Keratinocyte (primary cell): ENCODE data around the gene SKAP1. TPM values are rescaled to one million over a fixed set of nuclear protein-coding genes. Genes with fewer than 3 reads are reported as not detected.

ENCODE experiments used
- DNase-seq: peaks from one replicate; pipeline ENCODE4 v3.0.0-alpha.2; 2011; ENCODE audit warnings: low read depth, missing footprints, low spot score
- FAIRE-seq: peaks from 2 replicates; lab custom pipeline; 2011; peaks lifted over from hg19 to GRCh38; lab: Jason Lieb, UNC
- H2AFZ ChIP-seq: 2 replicates; pipeline ENCODE4 v1.6.0; 2012; ENCODE audit warnings: low read length, control low read depth, inconsistent platforms; ENCODE audit not compliant: control insufficient read depth
- H3K27ac ChIP-seq: 2 replicates; pipeline ENCODE4 v1.5.1; 2011; ENCODE audit warnings: low read length; ENCODE audit not compliant: control insufficient read depth, insufficient read depth
- H3K27me3 ChIP-seq: 3 replicates; pipeline ENCODE4 v1.6.0; 2011; ENCODE audit warnings: low read length; ENCODE audit not compliant: control insufficient read depth, insufficient read depth; ENCODE audit errors: extremely low read depth
- H3K36me3 ChIP-seq, 2 experiments: 2 replicates in 1 of 2; 3 replicates in 1 of 2; pipeline ENCODE4 v1.5.1; 2011; ENCODE audit warnings: low read length in 2 of 2, mild to moderate bottlenecking in 1 of 2; ENCODE audit not compliant: control insufficient read depth in 2 of 2, insufficient read depth in 2 of 2; ENCODE audit errors: extremely low read depth in 1 of 2
- H3K4me1 ChIP-seq: 3 replicates; pipeline ENCODE4 v1.5.1; 2011; ENCODE audit warnings: low read length; ENCODE audit not compliant: control insufficient read depth, insufficient read depth; ENCODE audit errors: extremely low read depth
- H3K4me2 ChIP-seq: 3 replicates; pipeline ENCODE4 v1.6.0; 2011; ENCODE audit warnings: low read depth, low read length; ENCODE audit not compliant: control insufficient read depth, insufficient read depth; ENCODE audit errors: extremely low read depth
- H3K4me3 ChIP-seq, 3 experiments: fragments of 200-600 bp in 1 of 3; sonication (generic) in 1 of 3; 2 replicates in 2 of 3; 3 replicates in 1 of 3; pipeline ENCODE4 v1.5.1; 2011 to 2016; ENCODE audit warnings: low read length in 3 of 3, mild to moderate bottlenecking in 3 of 3, control low read depth in 2 of 3, inconsistent platforms in 1 of 3, low read depth in 1 of 3, mixed read lengths in 1 of 3, mixed run types in 1 of 3, moderate library complexity in 1 of 3; ENCODE audit not compliant: control insufficient read depth in 2 of 3, insufficient read depth in 2 of 3; ENCODE audit errors: extremely low read depth in 1 of 3
- H3K79me2 ChIP-seq: 2 replicates; pipeline ENCODE4 v1.6.0; 2012; ENCODE audit warnings: low read length; ENCODE audit not compliant: control insufficient read depth, insufficient read depth
- H3K9ac ChIP-seq: 3 replicates; pipeline ENCODE4 v1.6.0; 2011; ENCODE audit warnings: low read length; ENCODE audit not compliant: control insufficient read depth, insufficient read depth; ENCODE audit errors: extremely low read depth
- H3K9me1 ChIP-seq: 3 replicates; pipeline ENCODE4 v1.6.0; 2011; ENCODE audit warnings: low read length; ENCODE audit not compliant: control insufficient read depth, insufficient read depth; ENCODE audit errors: extremely low read depth
- H3K9me3 ChIP-seq: 2 replicates; pipeline ENCODE4 v1.5.1; 2012; ENCODE audit warnings: low read depth, low read length; ENCODE audit not compliant: control insufficient read depth
- H4K20me1 ChIP-seq: 3 replicates; pipeline ENCODE4 v1.6.0; 2011; ENCODE audit warnings: low read length; ENCODE audit not compliant: control insufficient read depth, insufficient read depth; ENCODE audit errors: extremely low read depth
- EZH2 ChIP-seq: IDR thresholded peaks from one replicate; pipeline ENCODE4 v1.6.1; 2012; ENCODE audit warnings: inconsistent platforms, mild to moderate bottlenecking, low read length, moderate library complexity
- dilution Hi-C: fragments of 300-500 bp; cut with MboI; formaldehyde crosslinking; loops from one replicate; pipeline ENCODE4 v1.7.0; 2020; ENCODE audit warnings: low sequenced_read_pairs; ENCODE audit not compliant: extremely low pct_ligation_motif_present
- polyA plus RNA-seq, 5 experiments: library from polyadenylated mRNA; depleted of rRNA in 3 of 5; stranded (reverse) in 3 of 5; stranded (forward) in 1 of 5; unstranded in 1 of 5; fragments of >200 nt; gene quantifications; 1 replicate in 1 of 5; 2 replicates in 3 of 5; 3 replicates in 1 of 5; pipeline versions ENCODE4 v1.2.1 to v1.2.3, GENCODE V29; 2011 to 2012; ENCODE audit warnings: missing spikeins in 2 of 5, low read depth in 1 of 5, low replicate concordance in 1 of 5
- TF ChIP-seq, protein P1 (sequence below), 3 experiments: IDR thresholded peaks in 1 of 3; conservative IDR thresholded peaks in 1 of 3; optimal IDR thresholded peaks in 1 of 3; 2 replicates in 2 of 3; 3 replicates in 1 of 3; pipeline versions ENCODE3 to v1.5.1; 2011; ENCODE audit warnings: low read length in 3 of 3, mild to moderate bottlenecking in 3 of 3, moderate library complexity in 2 of 3, control low read depth in 1 of 3, inconsistent platforms in 1 of 3; ENCODE audit not compliant: insufficient read depth in 2 of 3; ENCODE audit errors: extremely low read depth in 1 of 3

SKAP1 gene
- polyA plus RNA-seq, 1 donor (not counting 4 experiments of a cell fraction or from before 2014, with no cell fraction given), result not detected

DNA sequence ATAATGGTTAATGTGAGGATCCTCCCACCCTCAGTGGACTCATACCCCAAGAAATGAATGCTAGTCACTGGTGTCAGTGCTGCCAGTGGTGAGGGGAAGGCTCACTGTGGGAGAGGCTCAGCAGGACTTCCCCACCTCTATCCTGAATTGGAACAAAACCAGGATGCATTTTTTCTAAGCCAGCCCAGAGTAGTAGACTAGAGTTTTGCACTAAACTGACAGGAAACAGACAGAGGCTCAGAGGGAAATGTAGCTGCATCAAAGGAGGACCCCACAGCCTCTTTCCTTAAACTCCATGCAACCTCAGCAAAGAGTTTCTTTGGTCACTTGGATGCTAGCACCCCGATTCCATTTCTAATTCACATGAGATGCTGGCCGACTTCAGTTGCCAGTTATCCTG lies 10.7 kb upstream of the SKAP1 start:
- Histone ChIP-seq H3K27ac (no peak overlapping the region), H3K9ac (no peak overlapping the region), H3K79me2 (no peaks in the 10 kb centered on the region), H3K4me1 (no peaks in the 10 kb centered on the region), H3K4me2 (no peak overlapping the region), H3K9me1 (no peaks in the 10 kb centered on the region), H4K20me1 (no peaks in the 10 kb centered on the region), H3K36me3 (no peaks in the 10 kb centered on the region), H2AFZ (no peak overlapping the region), H3K4me3 (no peak overlapping the region), H3K9me3 (no peaks in the 10 kb centered on the region), H3K27me3 (peaks cover 8% of the 10 kb centered on the region)
- DNase-seq, result no peak
- FAIRE-seq, result no peak
- TF ChIP-seq, protein P1, sequence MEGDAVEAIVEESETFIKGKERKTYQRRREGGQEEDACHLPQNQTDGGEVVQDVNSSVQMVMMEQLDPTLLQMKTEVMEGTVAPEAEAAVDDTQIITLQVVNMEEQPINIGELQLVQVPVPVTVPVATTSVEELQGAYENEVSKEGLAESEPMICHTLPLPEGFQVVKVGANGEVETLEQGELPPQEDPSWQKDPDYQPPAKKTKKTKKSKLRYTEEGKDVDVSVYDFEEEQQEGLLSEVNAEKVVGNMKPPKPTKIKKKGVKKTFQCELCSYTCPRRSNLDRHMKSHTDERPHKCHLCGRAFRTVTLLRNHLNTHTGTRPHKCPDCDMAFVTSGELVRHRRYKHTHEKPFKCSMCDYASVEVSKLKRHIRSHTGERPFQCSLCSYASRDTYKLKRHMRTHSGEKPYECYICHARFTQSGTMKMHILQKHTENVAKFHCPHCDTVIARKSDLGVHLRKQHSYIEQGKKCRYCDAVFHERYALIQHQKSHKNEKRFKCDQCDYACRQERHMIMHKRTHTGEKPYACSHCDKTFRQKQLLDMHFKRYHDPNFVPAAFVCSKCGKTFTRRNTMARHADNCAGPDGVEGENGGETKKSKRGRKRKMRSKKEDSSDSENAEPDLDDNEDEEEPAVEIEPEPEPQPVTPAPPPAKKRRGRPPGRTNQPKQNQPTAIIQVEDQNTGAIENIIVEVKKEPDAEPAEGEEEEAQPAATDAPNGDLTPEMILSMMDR (optimal IDR thresholded peaks at IDR 0.05 in 1 of 3, IDR thresholded peaks at IDR 0.05 in 1 of 3, conservative IDR thresholded peaks at IDR 0.05 in 1 of 3; ENCODE audit: extremely low read depth in 1 of 3, insufficient read depth in 2 of 3, low read length in 3 of 3), result no peak
- TF ChIP-seq EZH2, result no peak
- dilution Hi-C loops, result no loop called here

DNA sequence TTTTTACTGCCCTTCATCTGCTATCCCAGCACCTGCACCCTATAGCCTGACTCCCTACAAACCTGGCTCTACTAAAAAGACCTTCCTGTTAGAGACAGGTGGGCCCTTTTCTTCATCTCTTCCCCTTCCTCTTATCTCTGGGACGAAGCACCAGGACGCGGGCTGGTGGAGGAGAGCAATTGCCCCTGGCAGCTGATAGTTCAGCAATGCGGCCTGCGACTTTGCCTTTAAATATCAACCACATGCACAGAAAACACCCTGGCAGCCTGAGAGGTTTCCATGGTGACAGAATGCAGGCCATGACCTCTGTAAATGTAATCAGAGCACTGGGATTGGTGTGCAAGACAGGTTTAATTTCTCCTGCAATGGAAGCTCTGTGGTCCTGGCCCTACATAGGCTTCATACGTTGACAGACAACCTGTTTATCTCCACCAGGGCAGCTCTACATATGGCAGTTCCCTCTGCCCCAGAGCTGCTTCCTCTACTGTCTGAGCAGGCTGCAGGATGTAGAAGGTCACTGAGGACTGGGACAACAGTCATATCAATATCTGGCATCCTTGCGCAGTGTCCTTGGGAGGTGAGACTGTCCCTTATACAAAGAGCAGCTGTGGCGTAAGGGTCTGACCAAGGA lies 10.0 kb upstream of the SKAP1 start:
- Histone ChIP-seq H3K9me3 (no peaks in the 10 kb centered on the region), H3K9ac (no peak overlapping the region), H3K9me1 (no peaks in the 10 kb centered on the region), H2AFZ (no peak overlapping the region), H3K79me2 (no peaks in the 10 kb centered on the region), H3K4me2 (no peak overlapping the region), H3K4me1 (no peaks in the 10 kb centered on the region), H3K27me3 (peaks cover 8% of the 10 kb centered on the region), H3K27ac (no peak overlapping the region), H4K20me1 (no peaks in the 10 kb centered on the region), H3K4me3 (no peak overlapping the region), H3K36me3 (no peaks in the 10 kb centered on the region)
- TF ChIP-seq, protein P1 (optimal IDR thresholded peaks at IDR 0.05 in 1 of 3, IDR thresholded peaks at IDR 0.05 in 1 of 3, conservative IDR thresholded peaks at IDR 0.05 in 1 of 3; ENCODE audit: extremely low read depth in 1 of 3, insufficient read depth in 2 of 3, low read length in 3 of 3), result no peak
- TF ChIP-seq EZH2, result no peak
- FAIRE-seq, result no peak
- dilution Hi-C loops, result no loop called here
- DNase-seq, result no peak
